Upper lobe of left lung (tissue), 6 donors: ENCODE data around the gene MEGF11. TPM values are rescaled to one million over a fixed set of nuclear protein-coding genes. Genes with fewer than 3 reads are reported as not detected.
A peak's percentile ranks its signal among the peaks of the same experiment; 100 is the strongest.
"Not testable (repeated sequence)": the region's sequence is repeated elsewhere in the genome, so short reads cannot be mapped to it uniquely, and the experiment has no call there.

Experiments
- ATAC-seq, 2 donors: fragments of 200-7000 bp; cut with Tn5 transposase; one replicate each; pipeline ENCODE4 v1.9.1; 2022; ENCODE audit warnings: mild to moderate bottlenecking in 2 of 2, moderate library complexity in 2 of 2; ENCODE audit not compliant: low FRiP score in 2 of 2
- DNase-seq, 2 donors: peaks; one replicate each; pipeline ENCODE4 v3.0.0-alpha.2; 2019 to 2020
- H3K27ac ChIP-seq, 4 donors: fragments of 200-600 bp; sonication (generic); one replicate each; pipeline ENCODE4 v1.5.1; 2016 to 2019
- H3K27me3 ChIP-seq, 4 donors: fragments of 200-600 bp; sonication (generic); one replicate each; pipeline ENCODE4 v1.5.1; 2017 to 2019
- H3K36me3 ChIP-seq, 4 donors: fragments of 200-600 bp; sonication (generic); one replicate each; pipeline ENCODE4 v1.5.1; 2016 to 2019
- H3K4me1 ChIP-seq, 4 donors: fragments of 200-600 bp; sonication (generic); one replicate each; pipeline ENCODE4 v1.5.1; 2018 to 2019
- H3K4me3 ChIP-seq, 4 donors: fragments of 200-600 bp; sonication (generic); one replicate each; pipeline ENCODE4 v1.5.1; 2017 to 2019; ENCODE audit warnings: mild to moderate bottlenecking in 2 of 4, moderate library complexity in 1 of 4
- H3K9me3 ChIP-seq, 4 donors: fragments of 200-600 bp; sonication (generic); one replicate each; pipeline ENCODE4 v1.5.1; 2018 to 2019
- CTCF ChIP-seq, 6 experiments: fragments of 450-650 bp in 4 of 6; fragments of 200-600 bp in 2 of 6; sonication (generic) in 2 of 6; IDR thresholded peaks; one replicate each; pipeline ENCODE4 v1.5.1; 2016 to 2019; ENCODE audit warnings: antibody characterized with exemption in 6 of 6
- EP300 ChIP-seq, 4 donors: sonication (generic); formaldehyde crosslinking; IDR thresholded peaks; one replicate each; pipeline ENCODE4 v1.5.1; 2017; ENCODE audit warnings: antibody characterized with exemption in 4 of 4, control low read depth in 2 of 4
- POLR2A ChIP-seq, 4 donors: fragments of 450-650 bp; IDR thresholded peaks; one replicate each; pipeline ENCODE4 v1.5.1; 2016 to 2017; ENCODE audit warnings: antibody characterized with exemption in 4 of 4, mild to moderate bottlenecking in 2 of 4
- POLR2AphosphoS5 ChIP-seq, 2 donors: sonication (generic); formaldehyde crosslinking; IDR thresholded peaks; one replicate each; pipeline ENCODE4 v1.5.1; 2017; ENCODE audit warnings: antibody characterized with exemption in 2 of 2
- WGBS, 2 donors: methylation state at CpG; one replicate each; pipeline ENCODE4 v1.1.5; 2017 to 2018; 5-methylcytosine and 5-hydroxymethylcytosine counted together
- total RNA-seq, 6 donors: library from RNA; depleted of rRNA in 4 of 6; stranded (reverse); fragments of >200 nt in 4 of 6; gene quantifications; one replicate each; pipeline versions ENCODE4 v1.1.0 to v1.2.1, GENCODE V29; 2016 to 2021
- donor health status: DM: no; HTN: no; CAD: no; lungs with moderate emphysema.
- donor health status: DM: no; HTN: yes; CAD: no; lungs with severe emphysema.

Gene MEGF11
- total RNA-seq, 6 donors from 2014 or later: 1.5 to 4.0 (median 3.5) TPM; not detected in 3

- no peak for TF ChIP-seq POLR2A (IDR thresholded peaks at IDR 0.05)
- no peak for TF ChIP-seq CTCF (IDR thresholded peaks at IDR 0.05)
- no peak for TF ChIP-seq POLR2AphosphoS5 (IDR thresholded peaks at IDR 0.05)
- no peak for TF ChIP-seq EP300 (IDR thresholded peaks at IDR 0.05)
- H3K27me3 ChIP-seq: no peaks in the 10 kb centered on the region
- peaks cover 12 to 25% (median 18%) of the 10 kb centered on the region in 4 donors for H3K4me1 ChIP-seq
- WGBS, 2 donors: 76 to 83% methylated on average over 3 of the region's 3 CpGs
- ATAC-seq (no peak), DNase-seq (no peak)
- H3K4me3 ChIP-seq: no peak overlapping the region
- peaks cover 18 to 93% (median 52%) of the 10 kb centered on the region in 4 donors for H3K36me3 ChIP-seq
- no peaks in the 10 kb centered on the region for H3K9me3 ChIP-seq
- no peak overlapping the region for H3K27ac ChIP-seq
Measured at GRCh38 chr15:65881766-65882434, 371.6 kb downstream of the MEGF11 start.

- no peaks in the 10 kb centered on the region for H3K27me3 ChIP-seq
- peaks cover 12 to 31% (median 21%) of the 10 kb centered on the region in 4 donors for H3K4me1 ChIP-seq
- peaks cover 18 to 86% (median 49%) of the 10 kb centered on the region in 4 donors for H3K36me3 ChIP-seq
- no peak overlapping the region for H3K27ac ChIP-seq
- TF ChIP-seq POLR2AphosphoS5 (IDR thresholded peaks at IDR 0.05): no peak
- TF ChIP-seq EP300 (IDR thresholded peaks at IDR 0.05): no peak
- TF ChIP-seq POLR2A (IDR thresholded peaks at IDR 0.05): no peak
- TF ChIP-seq CTCF (IDR thresholded peaks at IDR 0.05): no peak
- no peak overlapping the region for H3K4me3 ChIP-seq
- H3K9me3 ChIP-seq: no peaks in the 10 kb centered on the region
- ATAC-seq (no peak), DNase-seq (no peak)
- WGBS, 2 donors: 86 to 89% methylated on average over 3 of the region's 3 CpGs
Measured at GRCh38 chr15:65877749-65878148, 375.8 kb downstream of the MEGF11 start.

GRCh38 chr15:65875458-65875857 lies 378.1 kb downstream of the MEGF11 start:
- no peaks in the 10 kb centered on the region for H3K27me3 ChIP-seq
- H3K4me1 ChIP-seq: peaks cover 7 to 48% (median 34%) of the 10 kb centered on the region in 4 donors
- TF ChIP-seq POLR2A (IDR thresholded peaks at IDR 0.05) (no peak), EP300 (IDR thresholded peaks at IDR 0.05) (no peak), POLR2AphosphoS5 (IDR thresholded peaks at IDR 0.05) (no peak), CTCF (IDR thresholded peaks at IDR 0.05) (no peak)
- ATAC-seq (no peak), DNase-seq (no peak)
- H3K27ac ChIP-seq: no peak overlapping the region
- H3K9me3 ChIP-seq: no peaks in the 10 kb centered on the region
- WGBS, 2 donors: 89 to 93% methylated on average over 1 of the region's 1 CpG
- H3K36me3 ChIP-seq: peaks cover 18 to 63% (median 43%) of the 10 kb centered on the region in 4 donors
- no peak overlapping the region for H3K4me3 ChIP-seq

DNA sequence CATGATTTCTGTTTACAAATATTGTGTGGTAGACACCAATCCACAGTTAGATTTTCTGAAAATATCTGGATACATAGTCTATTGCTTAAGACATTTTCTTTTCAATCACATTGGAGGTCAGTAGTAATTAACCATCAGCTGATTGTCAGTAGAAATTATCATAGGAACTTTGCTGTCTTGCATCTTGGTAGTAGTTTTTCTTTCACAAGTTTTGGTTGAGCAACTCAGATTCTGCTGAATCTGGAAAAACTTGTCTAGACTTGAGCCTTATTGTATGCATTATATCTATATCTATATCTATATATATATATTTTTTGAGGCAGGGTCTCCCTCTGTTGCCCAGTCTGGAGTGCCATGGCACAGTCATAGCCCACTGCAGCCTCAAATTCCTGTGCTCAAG lies 380.3 kb downstream of the MEGF11 start:
- Histone ChIP-seq H3K9me3 (no peaks in the 10 kb centered on the region), H3K36me3 (peaks cover 9 to 41% (median 24%) of the 10 kb centered on the region in 4 donors), H3K4me1 (peaks cover 7 to 53% (median 34%) of the 10 kb centered on the region in 4 donors), H3K27ac (peak overlapping the region in 1 of 4 donors; percentile 33), H3K27me3 (no peaks in the 10 kb centered on the region), H3K4me3 (no peak overlapping the region)
- TF ChIP-seq EP300 (IDR thresholded peaks at IDR 0.05) (no peak), POLR2A (IDR thresholded peaks at IDR 0.05) (no peak), POLR2AphosphoS5 (IDR thresholded peaks at IDR 0.05) (no peak), CTCF (IDR thresholded peaks at IDR 0.05) (no peak)
- DNase-seq: no peak
- no peak for ATAC-seq

GRCh38 chr15:65872596-65872995 lies 381.0 kb downstream of the MEGF11 start:
- not testable (repeated sequence) for ATAC-seq, H3K9me3 ChIP-seq, H3K27me3 ChIP-seq, DNase-seq
- H3K27ac ChIP-seq: peak overlapping the region in 3 of 4 donors; percentile 33 to 97 (median 34)
- WGBS, 2 donors: 81 to 85% methylated on average over 5 of the region's 5 CpGs
- peaks cover 3 to 35% (median 18%) of the 10 kb centered on the region in 4 donors for H3K36me3 ChIP-seq
- H3K4me1 ChIP-seq: peaks cover 5 to 53% (median 34%) of the 10 kb centered on the region in 4 donors
- H3K4me3 ChIP-seq: peak overlapping the region in 1 of 4 donors; percentile 77

DNA sequence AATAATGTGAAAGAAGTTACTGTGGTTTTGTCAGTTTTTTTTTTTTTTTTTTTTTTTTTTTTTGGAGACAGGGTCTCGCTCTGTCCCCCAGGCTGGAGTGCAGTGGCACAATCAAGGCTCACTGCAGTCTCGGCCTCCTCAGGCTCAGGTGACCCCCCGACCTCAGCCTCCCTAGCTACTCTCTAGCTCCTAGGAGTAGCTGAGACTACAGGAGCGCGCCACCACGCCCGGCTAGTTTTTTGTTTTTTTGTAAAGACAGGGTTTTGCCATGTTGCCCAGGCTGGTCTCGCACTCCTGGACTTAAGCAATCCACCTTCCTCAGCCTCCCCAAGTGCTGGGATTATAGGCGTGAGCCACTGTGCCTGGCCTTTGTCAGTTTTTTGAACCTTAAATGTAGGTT lies 381.7 kb downstream of the MEGF11 start:
- not testable (repeated sequence) for ATAC-seq, H3K27me3 ChIP-seq, DNase-seq, H3K9me3 ChIP-seq
- WGBS, 2 donors: 57 to 80% methylated on average over 9 of the region's 9 CpGs
- peak overlapping the region in 3 of 4 donors; percentile 33 to 97 (median 34) for H3K27ac ChIP-seq
- H3K36me3 ChIP-seq: peaks cover 0 to 28% (median 12%) of the 10 kb centered on the region in 4 donors
- peak overlapping the region in 1 of 4 donors; percentile 77 for H3K4me3 ChIP-seq
- peaks cover 2 to 53% (median 34%) of the 10 kb centered on the region in 4 donors for H3K4me1 ChIP-seq
